ENCODE data around the gene MVK. TPM values are rescaled to one million over a fixed set of nuclear protein-coding genes. Genes with fewer than 3 reads are reported as not detected.

MVK gene
- total RNA-seq, 1 experiment from 2014 or later, result 28.9 TPM

- Mint-ChIP-seq H3K27ac (ENCODE audit: unreplicated experiment) (no peak overlapping the region), H3K4me1 (ENCODE audit: low read depth, unreplicated experiment) (peaks cover 17% of the 10 kb centered on the region), H3K36me3 (ENCODE audit: insufficient read depth, unreplicated experiment) (no peaks in the 10 kb centered on the region), H3K27me3 (ENCODE audit: insufficient read depth, unreplicated experiment) (no peaks in the 10 kb centered on the region), H3K9me3 (ENCODE audit: unreplicated experiment) (no peaks in the 10 kb centered on the region), H3K4me3 (ENCODE audit: unreplicated experiment) (no peak overlapping the region)
- Histone ChIP-seq H3K36me3 (ENCODE audit: control insufficient read depth, insufficient read depth, low read length) (no peaks in the 10 kb centered on the region), H3K4me1 (peaks cover 23% of the 10 kb centered on the region), H3K27me3 (replicated peaks; ENCODE audit: control insufficient read depth, insufficient read depth, low read length) (no peaks in the 10 kb centered on the region), H3K9me3 (no peaks in the 10 kb centered on the region), H3K4me3 (ENCODE audit: low read depth, low read length) (no peak overlapping the region)
- no TSS peak for BruUV-seq (replicated peaks)
- intact Hi-C loops (cut with micrococcal nuclease; ENCODE audit: unreplicated experiment), result loop anchor here (5.0 kb wide), 1 partner anchor 40 kb away; no protein-coding TSS in a partner anchor
- ChIA-PET CTCF (no interaction called here), POLR2A (no interaction called here)
- TF ChIP-seq CTCF (IDR thresholded peaks at IDR 0.05; ENCODE audit: insufficient read depth in 1 of 2, low read depth in 1 of 2, low read length in 1 of 2, severe bottlenecking in 1 of 2, unreplicated experiment in 1 of 2), result no peak
- no peak for DNase-seq
Observed at GRCh38 chr12:109607618-109608017, 34.0 kb downstream of the MVK start.

- intact Hi-C loops (cut with micrococcal nuclease; ENCODE audit: unreplicated experiment), result loop anchor here (5.0 kb wide), 1 partner anchor 39 kb away; no protein-coding TSS in a partner anchor
- CTCF ChIA-PET, result interaction anchor here (1.2 kb wide), 1 partner anchor 167 kb away, joined by 3 read pairs; no protein-coding TSS in a partner anchor
- peaks cover 23% of the 10 kb centered on the region for H3K4me1 ChIP-seq
- H3K9me3 ChIP-seq, result no peaks in the 10 kb centered on the region
- POLR2A ChIA-PET, result no interaction called here
- Mint-ChIP-seq H3K27me3 (ENCODE audit: insufficient read depth, unreplicated experiment) (no peaks in the 10 kb centered on the region), H3K9me3 (ENCODE audit: unreplicated experiment) (no peaks in the 10 kb centered on the region), H3K4me3 (ENCODE audit: unreplicated experiment) (no peak overlapping the region), H3K27ac (ENCODE audit: unreplicated experiment) (no peak overlapping the region), H3K4me1 (ENCODE audit: low read depth, unreplicated experiment) (peaks cover 17% of the 10 kb centered on the region), H3K36me3 (ENCODE audit: insufficient read depth, unreplicated experiment) (no peaks in the 10 kb centered on the region)
- no peak overlapping the region for H3K4me3 ChIP-seq (ENCODE audit: low read depth, low read length)
- DNase-seq, result no peak
- no peaks in the 10 kb centered on the region for H3K36me3 ChIP-seq (ENCODE audit: control insufficient read depth, insufficient read depth, low read length)
- H3K27me3 ChIP-seq (replicated peaks; ENCODE audit: control insufficient read depth, insufficient read depth, low read length), result no peaks in the 10 kb centered on the region
- BruUV-seq (replicated peaks), result no TSS peak
- TF ChIP-seq CTCF (IDR thresholded peaks at IDR 0.05; ENCODE audit: insufficient read depth in 1 of 2, low read depth in 1 of 2, low read length in 1 of 2, severe bottlenecking in 1 of 2, unreplicated experiment in 1 of 2), result no peak
Observed at GRCh38 chr12:109608270-109608669, 34.7 kb downstream of the MVK start.

GRCh38 chr12:109608793-109609192, 35.2 kb downstream of the MVK start:
- Mint-ChIP-seq H3K9me3 (ENCODE audit: unreplicated experiment) (no peaks in the 10 kb centered on the region), H3K27me3 (ENCODE audit: insufficient read depth, unreplicated experiment) (no peaks in the 10 kb centered on the region), H3K4me3 (ENCODE audit: unreplicated experiment) (no peak overlapping the region), H3K36me3 (ENCODE audit: insufficient read depth, unreplicated experiment) (no peaks in the 10 kb centered on the region), H3K27ac (ENCODE audit: unreplicated experiment) (no peak overlapping the region), H3K4me1 (ENCODE audit: low read depth, unreplicated experiment) (peaks cover 17% of the 10 kb centered on the region)
- Histone ChIP-seq H3K36me3 (ENCODE audit: control insufficient read depth, insufficient read depth, low read length) (no peaks in the 10 kb centered on the region), H3K9me3 (no peaks in the 10 kb centered on the region), H3K4me1 (peaks cover 19% of the 10 kb centered on the region), H3K27me3 (replicated peaks; ENCODE audit: control insufficient read depth, insufficient read depth, low read length) (no peaks in the 10 kb centered on the region), H3K4me3 (ENCODE audit: low read depth, low read length) (no peak overlapping the region)
- ChIA-PET CTCF (interaction anchor here (1.2 kb wide), 1 partner anchor 166 kb away, joined by 3 read pairs; no protein-coding TSS in a partner anchor), POLR2A (no interaction called here)
- DNase-seq, result no peak
- BruUV-seq (replicated peaks), result no TSS peak
- no peak for TF ChIP-seq CTCF (IDR thresholded peaks at IDR 0.05; ENCODE audit: insufficient read depth in 1 of 2, low read depth in 1 of 2, low read length in 1 of 2, severe bottlenecking in 1 of 2, unreplicated experiment in 1 of 2)
- intact Hi-C loops (cut with micrococcal nuclease; ENCODE audit: unreplicated experiment), result loop anchor here (5.0 kb wide), 1 partner anchor 39 kb away; no protein-coding TSS in a partner anchor

Measured in Caco-2 (cell line).